ENCODE results near the gene SFI1. TPM values are rescaled to one million over a fixed set of nuclear protein-coding genes. Genes with fewer than 3 reads are reported as not detected.

SFI1 gene
- total RNA-seq, 1 experiment from 2014 or later, result 53.1 TPM

- Histone ChIP-seq H3K4me3 (replicated peaks in 1 of 2; ENCODE audit: low read depth in 1 of 2, low read length in 2 of 2) (no peak overlapping the region), H4K20me1 (ENCODE audit: insufficient read depth) (no peaks in the 10 kb centered on the region), H2AFZ (ENCODE audit: low read depth, low read length, poor library complexity, severe bottlenecking) (no peak overlapping the region), H3K4me2 (ENCODE audit: low read length) (no peak overlapping the region), H3K27ac (ENCODE audit: low read depth, low read length) (no peak overlapping the region), H3K9ac (ENCODE audit: low read length) (no peak overlapping the region), H3K9me2 (ENCODE audit: insufficient read depth) (no peaks in the 10 kb centered on the region), H3K36me3 (ENCODE audit: control insufficient read depth in 1 of 2, insufficient read depth in 2 of 2, low read length in 2 of 2) (peaks cover 0 to 6% of the 10 kb centered on the region in 2 experiments; a peak in 1 of 4 replicates), H3K4me1 (ENCODE audit: control insufficient read depth in 1 of 2, insufficient read depth in 2 of 2, low read length in 2 of 2) (no peaks in the 10 kb centered on the region), H3K79me2 (ENCODE audit: insufficient read depth, low read length) (no peaks in the 10 kb centered on the region), H3K9me3 (ENCODE audit: control insufficient read depth in 1 of 2, insufficient read depth in 1 of 2, low read depth in 1 of 2, low read length in 2 of 2) (no peaks in the 10 kb centered on the region), H3K27me3 (ENCODE audit: insufficient read depth, low read length) (no peaks in the 10 kb centered on the region)
- DNase-seq (ENCODE audit: low read depth, low spot score), result no peak
- ChIA-PET CTCF (no interaction called here), RAD21 (ENCODE audit: low non-redundant PET in 1 of 2, low total read pairs in 2 of 2, uncharacterized antibody in 2 of 2, unreplicated experiment in 2 of 2) (interaction anchor here in 1 of 2 experiments (1.0 kb wide), 1 partner anchor 356 kb away, joined by 4 read pairs; no protein-coding TSS in a partner anchor), POLR2A (no interaction called here)
- no peak for ATAC-seq
- intact Hi-C loops (cut with micrococcal nuclease), result no loop called here
- no TSS peak for BruUV-seq (replicated peaks)
- TF ChIP-seq ZNF274 (IDR thresholded peaks at IDR 0.05; ENCODE audit: low read depth, low read length) (no peak), ZFX (IDR thresholded peaks at IDR 0.05) (no peak), TCF7L2 (IDR thresholded peaks at IDR 0.05; ENCODE audit: borderline replicate concordance, extremely low read depth, insufficient read depth, insufficient read length) (no peak), SIN3A (IDR thresholded peaks at IDR 0.05; ENCODE audit: low read depth) (no peak), RAD21 (IDR thresholded peaks at IDR 0.05; ENCODE audit: low read depth) (no peak), CBX3 (IDR thresholded peaks at IDR 0.05; ENCODE audit: low read depth) (no peak), YY1 (IDR thresholded peaks at IDR 0.05; ENCODE audit: extremely low read depth, insufficient replicate concordance, low read depth, low read length) (no peak), FOSL1 (IDR thresholded peaks at IDR 0.05; ENCODE audit: low read depth) (no peak), SP1 (IDR thresholded peaks at IDR 0.05; ENCODE audit: low read depth) (no peak), EZH2phosphoT487 (IDR thresholded peaks at IDR 0.05; ENCODE audit: borderline replicate concordance) (no peak), EGR1 (IDR thresholded peaks at IDR 0.05; ENCODE audit: low read depth) (no peak), EZH2 (IDR thresholded peaks at IDR 0.05) (no peak), MAX (IDR thresholded peaks at IDR 0.05) (no peak)
Measured at GRCh38 chr22:31613904-31614296, 117.6 kb downstream of the SFI1 start.

Data from HCT116 (cell line).